ENCODE data around the gene AFTPH. TPM values are rescaled to one million over a fixed set of nuclear protein-coding genes. Genes with fewer than 3 reads are reported as not detected.

AFTPH gene
- total and polyA plus RNA-seq, 9 of the 15 experiments (the other 6 are each of a cell fraction or from before 2014, with no cell fraction given), result 8.0 to 26.2 (median 13.8) TPM

- DNase-seq (ENCODE audit: extremely low read depth in 1 of 4, low spot score in 3 of 4) (no peak), ATAC-seq (no peak), FAIRE-seq (no peak)
- BruUV-seq (replicated peaks), result no TSS peak
- 9% methylated on average over 10 of the region's 10 CpGs for WGBS (ENCODE audit: insufficient coverage, low coverage, missing lambda C conversion rate)
- CTCF ChIA-PET (ENCODE audit: low intra/inter-chr PET ratio), result no interaction called here
- Histone ChIP-seq H3K27me3 (ENCODE audit: control insufficient read depth in 2 of 2, insufficient read depth in 2 of 2, low read length in 2 of 2) (peaks cover 30 to 40% of the 10 kb centered on the region in 2 experiments), H3K9me3 (replicated peaks; ENCODE audit: control insufficient read depth, insufficient read depth, low read depth, low read length) (no peaks in the 10 kb centered on the region), H3K4me3 (no peak overlapping the region), H3K4me1 (replicated peaks in 1 of 2; ENCODE audit: control insufficient read depth in 2 of 2, insufficient read depth in 2 of 2, low read length in 2 of 2) (no peaks in the 10 kb centered on the region; a peak in 2 of 5 replicates), H3K36me3 (ENCODE audit: control insufficient read depth, insufficient read depth, low read length) (no peaks in the 10 kb centered on the region), H2AFZ (ENCODE audit: low read depth, low read length) (no peak overlapping the region), H3K4me2 (ENCODE audit: insufficient read depth, low read length) (no peak overlapping the region), H3K27ac (ENCODE audit: extremely low read depth, low read depth, low read length) (no peak overlapping the region), H4K20me1 (replicated peaks; ENCODE audit: control insufficient read depth, insufficient read depth, low read length) (no peaks in the 10 kb centered on the region), H3K79me2 (ENCODE audit: control insufficient read depth, insufficient read depth, low read length) (no peaks in the 10 kb centered on the region), H3K9me1 (ENCODE audit: control insufficient read depth, insufficient read depth, low read length) (no peaks in the 10 kb centered on the region), H3K9ac (ENCODE audit: insufficient read depth in 1 of 2, low read depth in 2 of 2, low read length in 2 of 2) (no peak overlapping the region)
- POLR2A ChIA-PET, result no interaction called here
- TF ChIP-seq DMBX1 (CRISPR knock-in tag; IDR thresholded peaks at IDR 0.05; ENCODE audit: borderline replicate concordance) (no peak), ZNF24 (IDR thresholded peaks at IDR 0.05) (no peak), ZKSCAN1 (IDR thresholded peaks at IDR 0.05; ENCODE audit: low read depth, low read length) (no peak), ZNF717 (CRISPR knock-in tag; IDR thresholded peaks at IDR 0.05) (no peak), NR4A1 (CRISPR knock-in tag; IDR thresholded peaks at IDR 0.05) (no peak), NR4A1 (tag; IDR thresholded peaks at IDR 0.05) (no peak), PTBP1 (IDR thresholded peaks at IDR 0.05; ENCODE audit: low read depth, low read length) (no peak), ADNP (tag; IDR thresholded peaks at IDR 0.05) (no peak), HDAC6 (IDR thresholded peaks at IDR 0.05; ENCODE audit: low read depth, low read length) (no peak), MTA3 (IDR thresholded peaks at IDR 0.05; ENCODE audit: borderline replicate concordance) (no peak), ZNF282 (CRISPR knock-in tag; IDR thresholded peaks at IDR 0.05) (no peak)
- intact Hi-C loops (cut with micrococcal nuclease) (no loop called here), in situ Hi-C loops (cut with MboI) (loop anchor here (10.0 kb wide), 1 partner anchor 425 kb away; no protein-coding TSS in a partner anchor)
Measured at GRCh38 chr2:64479259-64480117, 44.6 kb upstream of the AFTPH start.

Data from K562 (cell line).